HepG2 (cell line): ENCODE results near the gene BCL2L2. TPM values are rescaled to one million over a fixed set of nuclear protein-coding genes. Genes with fewer than 3 reads are reported as not detected.

Experiments used
- ARID2 ChIP-seq: sonication (generic); formaldehyde crosslinking; IDR thresholded peaks from 2 replicates; pipeline ENCODE4 v1.8.1; 2022; ENCODE audit warnings: mild to moderate bottlenecking, missing genetic modification reagents, borderline replicate concordance
- DNMT1 ChIP-seq: sonication (generic); formaldehyde crosslinking; IDR thresholded peaks from 2 replicates; pipeline ENCODE4 v1.5.1; 2020; ENCODE audit warnings: mild to moderate bottlenecking, missing genetic modification reagents
- HNRNPH1 ChIP-seq: fragments of 200-400 bp; formaldehyde crosslinking; optimal IDR thresholded peaks from 2 replicates; pipeline ENCODE3; 2017; ENCODE audit warnings: mild to moderate bottlenecking, low read depth, low read length
- SIN3A ChIP-seq: IDR thresholded peaks from 2 replicates; pipeline ENCODE4 v1.6.1; 2011; ENCODE audit warnings: low read depth, mild to moderate bottlenecking, control low read depth, low read length, borderline replicate concordance
- ZNF30 ChIP-seq: sonication (generic); formaldehyde crosslinking; IDR thresholded peaks from 2 replicates; pipeline ENCODE4 v1.5.0; 2020; ENCODE audit warnings: mild to moderate bottlenecking, missing genetic modification reagents
- polyA plus RNA-seq, 8 experiments: library from polyadenylated mRNA; depleted of rRNA in 3 of 8; stranded (reverse) in 7 of 8; unstranded in 1 of 8; fragments of >200 nt; fragmentation: Illumina TruSeq in 4 of 8; extraction: Trizol in 4 of 8; gene quantifications; 2 replicates each; pipeline versions ENCODE4 v1.2.1 to v1.2.3, GENCODE V29; 2011 to 2016; ENCODE audit warnings: low read depth in 4 of 8, missing spikeins in 1 of 8, mixed read lengths in 1 of 8; ENCODE audit not compliant: insufficient read depth in 1 of 8
- total RNA-seq, 5 experiments: library from RNA; depleted of rRNA; stranded (reverse); fragments of >200 nt; fragmentation: Illumina TruSeq; extraction: Trizol; gene quantifications; 2 replicates each; pipeline ENCODE4 v1.2.3, GENCODE V29; 2016; ENCODE audit warnings: low read depth in 1 of 5
- TF ChIP-seq, protein P1 (sequence below): sonication (generic); formaldehyde crosslinking; IDR thresholded peaks from 2 replicates; pipeline ENCODE4 v1.9.0; 2021; ENCODE audit warnings: mild to moderate bottlenecking, missing genetic modification reagents
- TF ChIP-seq, protein P2 (sequence below): sonication (generic); formaldehyde crosslinking; IDR thresholded peaks from 2 replicates; pipeline ENCODE4 v1.4.0; 2020; ENCODE audit warnings: mild to moderate bottlenecking, missing genetic modification reagents, borderline replicate concordance
- TF ChIP-seq, protein P3 (sequence below): sonication (generic); formaldehyde crosslinking; IDR thresholded peaks from 2 replicates; pipeline ENCODE4 v1.5.1; 2020; ENCODE audit warnings: mild to moderate bottlenecking, missing genetic modification reagents, moderate library complexity
- TF ChIP-seq, protein P4 (sequence below): sonication (generic); formaldehyde crosslinking; conservative IDR thresholded peaks from 2 replicates; pipeline ENCODE4 v1.4.0; 2020; ENCODE audit warnings: missing genetic modification reagents
- TF ChIP-seq, protein P5 (sequence below): sonication (generic); formaldehyde crosslinking; IDR thresholded peaks from 2 replicates; pipeline ENCODE4 v1.4.0; 2020; ENCODE audit warnings: mild to moderate bottlenecking, missing genetic modification reagents

BCL2L2 gene
- total and polyA plus RNA-seq, 2 of the 13 experiments (the other 11 are each of a cell fraction or from before 2014, with no cell fraction given) = 28.1 to 49.8 TPM

DNA sequence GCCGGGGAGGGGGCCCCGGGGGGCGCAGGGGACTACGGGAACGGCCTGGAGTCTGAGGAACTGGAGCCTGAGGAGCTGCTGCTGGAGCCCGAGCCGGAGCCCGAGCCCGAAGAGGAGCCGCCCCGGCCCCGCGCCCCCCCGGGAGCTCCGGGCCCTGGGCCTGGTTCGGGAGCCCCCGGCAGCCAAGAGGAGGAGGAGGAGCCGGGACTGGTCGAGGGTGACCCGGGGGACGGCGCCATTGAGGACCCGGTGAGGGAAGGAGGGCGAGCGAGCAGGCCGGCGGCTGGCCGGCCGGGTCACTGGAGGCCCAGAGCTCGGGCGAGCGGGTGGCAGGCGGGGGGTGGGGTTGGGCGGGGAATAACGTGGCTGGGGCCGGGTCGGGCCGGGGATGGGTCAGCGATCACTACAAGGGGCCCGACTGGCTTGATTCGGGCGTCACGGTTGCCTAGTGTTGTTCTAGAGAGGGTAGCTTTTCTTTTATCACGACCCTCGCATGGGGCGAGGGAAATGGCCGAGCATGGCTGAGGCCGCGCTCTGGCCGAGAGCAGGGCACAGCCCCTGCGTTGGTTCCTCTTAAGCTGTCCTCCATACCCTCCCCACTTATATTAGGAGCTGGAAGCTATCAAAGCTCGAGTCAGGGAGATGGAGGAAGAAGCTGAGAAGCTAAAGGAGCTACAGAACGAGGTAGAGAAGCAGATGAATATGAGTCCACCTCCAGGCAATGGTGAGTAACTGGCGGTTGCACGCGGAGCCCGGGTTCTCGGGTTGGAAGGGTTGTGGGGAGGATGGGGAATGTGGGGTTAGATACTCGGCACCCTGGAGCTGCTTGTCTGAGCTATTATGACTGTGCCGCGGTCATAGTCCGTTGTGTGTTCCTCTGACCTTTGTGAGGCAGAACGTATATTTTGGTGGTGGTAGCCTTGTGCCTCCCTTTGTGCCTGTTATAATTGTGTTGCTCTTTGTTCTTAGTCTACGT lies 15.2 kb downstream of the BCL2L2 start (continued):
- TF ChIP-seq, protein P1, sequence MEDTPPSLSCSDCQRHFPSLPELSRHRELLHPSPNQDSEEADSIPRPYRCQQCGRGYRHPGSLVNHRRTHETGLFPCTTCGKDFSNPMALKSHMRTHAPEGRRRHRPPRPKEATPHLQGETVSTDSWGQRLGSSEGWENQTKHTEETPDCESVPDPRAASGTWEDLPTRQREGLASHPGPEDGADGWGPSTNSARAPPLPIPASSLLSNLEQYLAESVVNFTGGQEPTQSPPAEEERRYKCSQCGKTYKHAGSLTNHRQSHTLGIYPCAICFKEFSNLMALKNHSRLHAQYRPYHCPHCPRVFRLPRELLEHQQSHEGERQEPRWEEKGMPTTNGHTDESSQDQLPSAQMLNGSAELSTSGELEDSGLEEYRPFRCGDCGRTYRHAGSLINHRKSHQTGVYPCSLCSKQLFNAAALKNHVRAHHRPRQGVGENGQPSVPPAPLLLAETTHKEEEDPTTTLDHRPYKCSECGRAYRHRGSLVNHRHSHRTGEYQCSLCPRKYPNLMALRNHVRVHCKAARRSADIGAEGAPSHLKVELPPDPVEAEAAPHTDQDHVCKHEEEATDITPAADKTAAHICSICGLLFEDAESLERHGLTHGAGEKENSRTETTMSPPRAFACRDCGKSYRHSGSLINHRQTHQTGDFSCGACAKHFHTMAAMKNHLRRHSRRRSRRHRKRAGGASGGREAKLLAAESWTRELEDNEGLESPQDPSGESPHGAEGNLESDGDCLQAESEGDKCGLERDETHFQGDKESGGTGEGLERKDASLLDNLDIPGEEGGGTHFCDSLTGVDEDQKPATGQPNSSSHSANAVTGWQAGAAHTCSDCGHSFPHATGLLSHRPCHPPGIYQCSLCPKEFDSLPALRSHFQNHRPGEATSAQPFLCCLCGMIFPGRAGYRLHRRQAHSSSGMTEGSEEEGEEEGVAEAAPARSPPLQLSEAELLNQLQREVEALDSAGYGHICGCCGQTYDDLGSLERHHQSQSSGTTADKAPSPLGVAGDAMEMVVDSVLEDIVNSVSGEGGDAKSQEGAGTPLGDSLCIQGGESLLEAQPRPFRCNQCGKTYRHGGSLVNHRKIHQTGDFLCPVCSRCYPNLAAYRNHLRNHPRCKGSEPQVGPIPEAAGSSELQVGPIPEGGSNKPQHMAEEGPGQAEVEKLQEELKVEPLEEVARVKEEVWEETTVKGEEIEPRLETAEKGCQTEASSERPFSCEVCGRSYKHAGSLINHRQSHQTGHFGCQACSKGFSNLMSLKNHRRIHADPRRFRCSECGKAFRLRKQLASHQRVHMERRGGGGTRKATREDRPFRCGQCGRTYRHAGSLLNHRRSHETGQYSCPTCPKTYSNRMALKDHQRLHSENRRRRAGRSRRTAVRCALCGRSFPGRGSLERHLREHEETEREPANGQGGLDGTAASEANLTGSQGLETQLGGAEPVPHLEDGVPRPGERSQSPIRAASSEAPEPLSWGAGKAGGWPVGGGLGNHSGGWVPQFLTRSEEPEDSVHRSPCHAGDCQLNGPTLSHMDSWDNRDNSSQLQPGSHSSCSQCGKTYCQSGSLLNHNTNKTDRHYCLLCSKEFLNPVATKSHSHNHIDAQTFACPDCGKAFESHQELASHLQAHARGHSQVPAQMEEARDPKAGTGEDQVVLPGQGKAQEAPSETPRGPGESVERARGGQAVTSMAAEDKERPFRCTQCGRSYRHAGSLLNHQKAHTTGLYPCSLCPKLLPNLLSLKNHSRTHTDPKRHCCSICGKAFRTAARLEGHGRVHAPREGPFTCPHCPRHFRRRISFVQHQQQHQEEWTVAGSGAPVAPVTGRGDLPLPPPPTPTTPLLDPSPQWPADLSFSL (CRISPR knock-in tag) = peak; percentile 77; the same call in 1 of the 2 replicates
- TF ChIP-seq, protein P2, sequence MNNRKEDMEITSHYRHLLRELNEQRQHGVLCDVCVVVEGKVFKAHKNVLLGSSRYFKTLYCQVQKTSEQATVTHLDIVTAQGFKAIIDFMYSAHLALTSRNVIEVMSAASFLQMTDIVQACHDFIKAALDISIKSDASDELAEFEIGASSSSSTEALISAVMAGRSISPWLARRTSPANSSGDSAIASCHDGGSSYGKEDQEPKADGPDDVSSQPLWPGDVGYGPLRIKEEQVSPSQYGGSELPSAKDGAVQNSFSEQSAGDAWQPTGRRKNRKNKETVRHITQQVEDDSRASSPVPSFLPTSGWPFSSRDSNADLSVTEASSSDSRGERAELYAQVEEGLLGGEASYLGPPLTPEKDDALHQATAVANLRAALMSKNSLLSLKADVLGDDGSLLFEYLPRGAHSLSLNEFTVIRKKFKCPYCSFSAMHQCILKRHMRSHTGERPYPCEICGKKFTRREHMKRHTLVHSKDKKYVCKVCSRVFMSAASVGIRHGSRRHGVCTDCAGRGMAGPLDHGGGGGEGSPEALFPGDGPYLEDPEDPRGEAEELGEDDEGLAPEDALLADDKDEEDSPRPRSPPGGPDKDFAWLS (CRISPR knock-in tag) = no peak
- TF ChIP-seq HNRNPH1 (no peak), DNMT1 (CRISPR knock-in tag) (peak; percentile 76; the same call in 1 of the 2 replicates), SIN3A (peak; percentile 86; the same call in 1 of the 2 replicates), ARID2 (peak; percentile 84), ZNF30 (0 out of 2 replicates have a peak, but pooled peaks have one; percentile 71)
- TF ChIP-seq, protein P3, sequence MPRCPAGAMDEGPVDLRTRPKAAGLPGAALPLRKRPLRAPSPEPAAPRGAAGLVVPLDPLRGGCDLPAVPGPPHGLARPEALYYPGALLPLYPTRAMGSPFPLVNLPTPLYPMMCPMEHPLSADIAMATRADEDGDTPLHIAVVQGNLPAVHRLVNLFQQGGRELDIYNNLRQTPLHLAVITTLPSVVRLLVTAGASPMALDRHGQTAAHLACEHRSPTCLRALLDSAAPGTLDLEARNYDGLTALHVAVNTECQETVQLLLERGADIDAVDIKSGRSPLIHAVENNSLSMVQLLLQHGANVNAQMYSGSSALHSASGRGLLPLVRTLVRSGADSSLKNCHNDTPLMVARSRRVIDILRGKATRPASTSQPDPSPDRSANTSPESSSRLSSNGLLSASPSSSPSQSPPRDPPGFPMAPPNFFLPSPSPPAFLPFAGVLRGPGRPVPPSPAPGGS (CRISPR knock-in tag) = 0 out of 2 replicates have a peak, but pooled peaks have one; percentile 51
- TF ChIP-seq, protein P4, sequence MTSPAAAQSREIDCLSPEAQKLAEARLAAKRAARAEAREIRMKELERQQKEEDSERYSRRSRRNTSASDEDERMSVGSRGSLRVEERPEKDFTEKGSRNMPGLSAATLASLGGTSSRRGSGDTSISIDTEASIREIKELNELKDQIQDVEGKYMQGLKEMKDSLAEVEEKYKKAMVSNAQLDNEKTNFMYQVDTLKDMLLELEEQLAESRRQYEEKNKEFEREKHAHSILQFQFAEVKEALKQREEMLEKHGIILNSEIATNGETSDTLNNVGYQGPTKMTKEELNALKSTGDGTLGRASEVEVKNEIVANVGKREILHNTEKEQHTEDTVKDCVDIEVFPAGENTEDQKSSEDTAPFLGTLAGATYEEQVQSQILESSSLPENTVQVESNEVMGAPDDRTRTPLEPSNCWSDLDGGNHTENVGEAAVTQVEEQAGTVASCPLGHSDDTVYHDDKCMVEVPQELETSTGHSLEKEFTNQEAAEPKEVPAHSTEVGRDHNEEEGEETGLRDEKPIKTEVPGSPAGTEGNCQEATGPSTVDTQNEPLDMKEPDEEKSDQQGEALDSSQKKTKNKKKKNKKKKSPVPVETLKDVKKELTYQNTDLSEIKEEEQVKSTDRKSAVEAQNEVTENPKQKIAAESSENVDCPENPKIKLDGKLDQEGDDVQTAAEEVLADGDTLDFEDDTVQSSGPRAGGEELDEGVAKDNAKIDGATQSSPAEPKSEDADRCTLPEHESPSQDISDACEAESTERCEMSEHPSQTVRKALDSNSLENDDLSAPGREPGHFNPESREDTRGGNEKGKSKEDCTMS (CRISPR knock-in tag) = no peak
- TF ChIP-seq, protein P5, sequence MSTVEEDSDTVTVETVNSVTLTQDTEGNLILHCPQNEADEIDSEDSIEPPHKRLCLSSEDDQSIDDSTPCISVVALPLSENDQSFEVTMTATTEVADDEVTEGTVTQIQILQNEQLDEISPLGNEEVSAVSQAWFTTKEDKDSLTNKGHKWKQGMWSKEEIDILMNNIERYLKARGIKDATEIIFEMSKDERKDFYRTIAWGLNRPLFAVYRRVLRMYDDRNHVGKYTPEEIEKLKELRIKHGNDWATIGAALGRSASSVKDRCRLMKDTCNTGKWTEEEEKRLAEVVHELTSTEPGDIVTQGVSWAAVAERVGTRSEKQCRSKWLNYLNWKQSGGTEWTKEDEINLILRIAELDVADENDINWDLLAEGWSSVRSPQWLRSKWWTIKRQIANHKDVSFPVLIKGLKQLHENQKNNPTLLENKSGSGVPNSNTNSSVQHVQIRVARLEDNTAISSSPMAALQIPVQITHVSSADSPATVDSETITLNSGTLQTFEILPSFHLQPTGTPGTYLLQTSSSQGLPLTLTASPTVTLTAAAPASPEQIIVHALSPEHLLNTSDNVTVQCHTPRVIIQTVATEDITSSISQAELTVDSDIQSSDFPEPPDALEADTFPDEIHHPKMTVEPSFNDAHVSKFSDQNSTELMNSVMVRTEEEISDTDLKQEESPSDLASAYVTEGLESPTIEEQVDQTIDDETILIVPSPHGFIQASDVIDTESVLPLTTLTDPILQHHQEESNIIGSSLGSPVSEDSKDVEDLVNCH (CRISPR knock-in tag) = no peak
